ENCODE measurements around the gene SNX30.

The SNX30 gene

GRCh38 chr9:112891521-112891920, 141.0 kb downstream of the SNX30 start:
- no peak for DNase-seq

- DNase-seq, result no peak
These were observed 142.4 kb downstream of the SNX30 start for GRCh38 chr9:112892981-112893380.

- DNase-seq, result no peak
These were observed 143.5 kb downstream of the SNX30 start for GRCh38 chr9:112894041-112894440.

GRCh38 chr9:112894699-112895098, 144.1 kb downstream of the SNX30 start:
- no peak for DNase-seq

- no peak for DNase-seq
These were observed 145.6 kb downstream of the SNX30 start for GRCh38 chr9:112896131-112896530.

- DNase-seq, result no peak
These were observed 148.3 kb downstream of the SNX30 start for GRCh38 chr9:112898872-112899311.

- no peak for DNase-seq
These were observed 149.9 kb downstream of the SNX30 start for GRCh38 chr9:112900488-112900887.

- DNase-seq, result no peak
These were observed 150.3 kb downstream of the SNX30 start for GRCh38 chr9:112900901-112901300.

- DNase-seq, result no peak
These were observed 154.5 kb downstream of the SNX30 start for GRCh38 chr9:112905084-112905483.

- no peak for DNase-seq
These were observed 161.2 kb downstream of the SNX30 start for GRCh38 chr9:112911736-112912135.

- DNase-seq, result no peak
These were observed 162.1 kb downstream of the SNX30 start for GRCh38 chr9:112912636-112913035.

GRCh38 chr9:112913326-112913725, 162.8 kb downstream of the SNX30 start:
- no peak for DNase-seq

- no peak for DNase-seq
These were observed 164.0 kb downstream of the SNX30 start for GRCh38 chr9:112914524-112914923.

GRCh38 chr9:112917047-112917986, 166.8 kb downstream of the SNX30 start:
- no peak for DNase-seq

- no peak for DNase-seq
These were observed 167.4 kb downstream of the SNX30 start for GRCh38 chr9:112917987-112918362.

- peak; percentile 49 for DNase-seq
These were observed 171.0 kb downstream of the SNX30 start for GRCh38 chr9:112921549-112921948.
